ENCODE results near the gene AGBL4.
A peak's percentile ranks its signal among the peaks of the same experiment; 100 is the strongest.
"Not testable (repeated sequence)": the region's sequence is repeated elsewhere in the genome, so short reads cannot be mapped to it uniquely, and the experiment has no call there.

Gene AGBL4

DNA sequence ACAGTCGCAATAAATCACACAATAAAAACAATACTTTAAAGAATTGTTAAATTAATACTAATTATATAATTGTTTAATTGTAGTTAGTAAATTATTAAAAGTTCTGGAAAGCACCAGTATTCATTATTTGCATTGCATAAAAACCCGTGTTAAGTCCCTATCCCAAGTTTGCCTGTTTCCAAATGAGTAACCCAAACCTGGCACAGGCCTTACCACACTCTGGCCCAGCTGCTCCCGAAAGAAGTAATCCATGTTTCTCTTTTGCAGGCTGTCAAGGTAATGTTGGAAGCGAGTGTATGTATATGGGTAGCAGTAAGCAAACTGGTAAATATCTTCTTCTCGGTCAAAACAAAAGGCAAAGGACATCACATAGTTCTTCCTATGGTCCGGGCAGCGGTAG, 978.4 kb downstream of the AGBL4 start:
- no peak for TF ChIP-seq CTCF (conservative IDR thresholded peaks at IDR 0.05; ENCODE audit: low read length)
- H3K4me3 ChIP-seq (ENCODE audit: low read length), result no peak overlapping the region
- DNase-seq (ENCODE audit: low read depth), result no peak

DNA sequence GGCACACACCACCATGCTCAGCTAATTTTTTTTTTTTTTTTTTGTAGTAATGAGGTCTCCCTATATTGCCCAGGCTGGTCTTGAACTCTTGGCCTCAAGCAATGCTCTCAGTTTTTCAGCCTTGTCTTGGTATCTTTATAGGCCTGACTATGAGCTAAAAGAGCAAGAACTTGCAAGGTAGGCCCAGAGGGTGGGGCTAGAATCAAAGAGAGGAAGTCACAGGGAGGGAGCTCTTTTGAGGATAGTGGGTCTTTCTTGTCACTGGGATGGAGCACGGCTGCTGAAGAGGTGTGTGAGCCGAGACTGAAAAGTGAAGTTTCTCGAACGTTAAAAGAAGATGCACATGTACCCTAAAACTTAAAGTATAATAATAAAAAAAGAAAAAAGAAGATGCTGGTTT, 987.1 kb downstream of the AGBL4 start:
- no peak for DNase-seq (ENCODE audit: low read depth)
- no peak overlapping the region for H3K4me3 ChIP-seq (ENCODE audit: low read length)
- no peak; the same call in 1 of the 2 replicates for TF ChIP-seq CTCF (conservative IDR thresholded peaks at IDR 0.05; ENCODE audit: low read length)

- DNase-seq (ENCODE audit: low read depth), result no peak
Measured at GRCh38 chr1:49028396-49028795, 995.4 kb downstream of the AGBL4 start.

DNA sequence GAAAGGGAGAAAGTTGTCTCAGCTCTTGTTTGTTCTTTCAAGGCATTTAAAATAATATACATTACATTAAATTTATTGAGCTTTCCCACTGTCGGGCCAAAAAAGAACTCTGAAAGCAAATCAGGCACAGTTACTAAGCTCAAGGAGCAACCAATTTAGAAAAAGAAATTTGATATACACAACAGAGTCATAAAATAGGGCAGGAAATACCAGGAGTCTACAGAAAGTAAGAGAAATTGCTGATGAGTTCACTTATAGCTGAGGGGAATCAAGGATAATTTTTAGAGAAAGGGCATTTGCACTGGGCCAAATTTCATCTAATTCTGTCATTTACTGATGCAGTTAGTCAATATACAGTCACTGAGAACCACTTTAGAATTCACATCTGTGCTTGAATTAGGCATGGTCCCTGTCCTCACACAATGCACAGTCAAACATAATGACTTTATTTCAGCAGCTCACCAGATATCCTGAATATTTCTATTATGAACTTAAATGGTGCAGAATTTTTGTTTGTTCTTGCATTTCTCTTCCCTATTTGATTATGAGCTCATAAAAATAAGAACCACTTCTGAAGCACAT, 997.4 kb downstream of the AGBL4 start:
- no peak for TF ChIP-seq CTCF (conservative IDR thresholded peaks at IDR 0.05; ENCODE audit: low read length)
- DNase-seq (ENCODE audit: low read depth), result no peak
- no peak overlapping the region for H3K4me3 ChIP-seq (ENCODE audit: low read length)

More at GRCh38 chr1:49028396-49028795, 995.4 kb downstream of the AGBL4 start:
- TF ChIP-seq CTCF (conservative IDR thresholded peaks at IDR 0.05; ENCODE audit: low read length), result no peak
- no peak overlapping the region for H3K4me3 ChIP-seq (ENCODE audit: low read length)

- peak; percentile 31 for DNase-seq (ENCODE audit: low read depth)
- peak; percentile 11; the same call in 1 of the 2 replicates for TF ChIP-seq CTCF (conservative IDR thresholded peaks at IDR 0.05; ENCODE audit: low read length)
- H3K4me3 ChIP-seq (ENCODE audit: low read length), result no peak overlapping the region
Measured at GRCh38 chr1:49016030-49016977, 1007.5 kb downstream of the AGBL4 start.

DNA sequence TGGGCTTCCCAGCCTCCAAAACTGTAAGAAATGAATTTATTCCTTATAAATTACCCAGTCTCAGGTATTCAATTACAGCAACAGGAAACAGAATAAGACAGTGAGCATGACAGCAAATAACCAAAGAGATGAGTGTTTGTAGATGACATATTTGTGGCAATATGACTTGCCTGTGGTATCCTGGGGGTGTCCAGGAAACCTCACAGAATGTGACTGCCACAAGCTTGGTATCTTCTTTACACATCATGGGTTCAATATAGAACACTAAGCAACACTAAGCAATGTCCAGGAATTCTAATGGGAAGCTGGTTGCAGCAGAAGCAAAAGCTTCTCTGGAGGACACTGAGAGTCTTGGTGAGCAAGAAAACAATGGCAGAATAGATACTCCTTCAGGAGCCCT, 1010.7 kb downstream of the AGBL4 start:
- TF ChIP-seq CTCF (conservative IDR thresholded peaks at IDR 0.05; ENCODE audit: low read length), result no peak
- peak; percentile 42 for DNase-seq (ENCODE audit: low read depth)
- no peak overlapping the region for H3K4me3 ChIP-seq (ENCODE audit: low read length)

GRCh38 chr1:49002981-49003380, 1020.8 kb downstream of the AGBL4 start:
- DNase-seq (ENCODE audit: low read depth); H3K4me3 ChIP-seq (ENCODE audit: low read length): not testable (repeated sequence)
